B cell (primary cell): Measurements from ENCODE around the gene HACD4. TPM values are rescaled to one million over a fixed set of nuclear protein-coding genes. Genes with fewer than 3 reads are reported as not detected.

ENCODE experiments used
- ATAC-seq: fragments of 200-7000 bp; cut with Tn5 transposase; one replicate; pipeline ENCODE4 v1.10.0; 2021; ENCODE audit warnings: low read depth, mild to moderate bottlenecking, moderate number of reproducible peaks, moderate library complexity
- CTCF ChIA-PET: fragments of 350-600 bp; sonication (Branson Sonifier 250); formaldehyde crosslinking; loops from one replicate; lab custom pipeline; 2021; ENCODE audit warnings: antibody characterized with exemption, inconsistent platforms; lab: Charles Lee
- POLR2A ChIA-PET: fragments of 350-600 bp; sonication (Branson Sonifier 250); formaldehyde crosslinking; loops from one replicate; lab custom pipeline; 2021; ENCODE audit warnings: antibody characterized with exemption; lab: Charles Lee
- DNase-seq: peaks from one replicate; pipeline ENCODE4 v3.0.0; 2013
- H2AFZ ChIP-seq: 2 replicates; pipeline ENCODE4 v1.6.1; 2012; ENCODE audit warnings: mild to moderate bottlenecking, low read depth, low read length; ENCODE audit not compliant: insufficient read depth, poor library complexity, severe bottlenecking
- H3K27ac ChIP-seq, 2 donors: 1 replicate in 1 of 2; 2 replicates in 1 of 2; pipeline ENCODE4 v1.5.1; 2012 to 2013; ENCODE audit warnings: low read length in 2 of 2, mild to moderate bottlenecking in 2 of 2, moderate library complexity in 1 of 2
- H3K27me3 ChIP-seq, 4 experiments: fragments of 200-600 bp in 1 of 4; sonication (generic) in 1 of 4; replicated peaks in 1 of 4; 1 replicate in 2 of 4; 2 replicates in 2 of 4; pipeline versions ENCODE4 v1.6.1 to v1.7.0; 2013 to 2016; ENCODE audit warnings: low read length in 3 of 4, mild to moderate bottlenecking in 2 of 4, mixed read lengths in 1 of 4, moderate library complexity in 1 of 4; ENCODE audit not compliant: insufficient read depth in 4 of 4, control insufficient read depth in 3 of 4; ENCODE audit errors: control extremely low read depth in 1 of 4
- H3K36me3 ChIP-seq, 2 experiments: replicated peaks in 1 of 2; 1 replicate in 1 of 2; 2 replicates in 1 of 2; pipeline versions ENCODE4 v1.6.1 to v1.7.1; 2013; ENCODE audit warnings: low read length in 1 of 2; ENCODE audit not compliant: insufficient read depth in 2 of 2, control insufficient read depth in 1 of 2; ENCODE audit errors: control extremely low read depth in 1 of 2, extremely low read depth in 1 of 2
- H3K4me1 ChIP-seq, 2 donors: fragments of 200-600 bp in 1 of 2; sonication (generic) in 1 of 2; 1 replicate in 1 of 2; 2 replicates in 1 of 2; pipeline versions ENCODE4 v1.5.1 to v1.6.1; 2013 to 2017; ENCODE audit warnings: low read length in 2 of 2; ENCODE audit not compliant: control insufficient read depth in 2 of 2, insufficient read depth in 2 of 2
- H3K4me2 ChIP-seq: replicated peaks from 2 replicates; pipeline ENCODE3; 2012; ENCODE audit warnings: mild to moderate bottlenecking, low read depth, low read length; ENCODE audit not compliant: poor library complexity, severe bottlenecking
- H3K4me3 ChIP-seq, 5 experiments: fragments of 200-600 bp in 1 of 5; sonication (generic) in 1 of 5; 1 replicate in 3 of 5; 2 replicates in 2 of 5; pipeline versions ENCODE4 v1.5.1 to v1.7.0; 2011 to 2016; ENCODE audit warnings: low read length in 4 of 5, mild to moderate bottlenecking in 4 of 5, low read depth in 2 of 5, control low read depth in 1 of 5, moderate library complexity in 1 of 5; ENCODE audit not compliant: insufficient read depth in 1 of 5; ENCODE audit errors: control extremely low read depth in 1 of 5, extremely low read depth in 1 of 5
- H3K79me2 ChIP-seq: fragments of 200-600 bp; sonication (generic); one replicate; pipeline ENCODE4 v1.6.0; 2016; ENCODE audit warnings: low read length; ENCODE audit not compliant: control insufficient read depth, insufficient read depth
- H3K9ac ChIP-seq: fragments of 200-600 bp; sonication (generic); 2 replicates; pipeline ENCODE4 v1.6.1; 2017; ENCODE audit warnings: mild to moderate bottlenecking, low read length, moderate library complexity
- H3K9me3 ChIP-seq, 3 donors: one replicate each; pipeline versions ENCODE4 v1.6.1 to v1.7.1; 2013; ENCODE audit warnings: low read length in 2 of 3; ENCODE audit not compliant: control insufficient read depth in 2 of 3, insufficient read depth in 1 of 3; ENCODE audit errors: control extremely low read depth in 1 of 3
- H4K20me1 ChIP-seq: 2 replicates; pipeline ENCODE4 v1.6.0; 2012; ENCODE audit warnings: mild to moderate bottlenecking, low read length; ENCODE audit not compliant: insufficient read depth, control insufficient read depth, poor library complexity, severe bottlenecking
- H3K27ac Mint-ChIP-seq: one replicate; pipeline ENCODE4 v1.8.0; 2021; ENCODE audit warnings: mixed read lengths
- H3K27me3 Mint-ChIP-seq: one replicate; pipeline ENCODE4 v1.8.0; 2021; ENCODE audit warnings: mixed read lengths
- H3K4me1 Mint-ChIP-seq: one replicate; pipeline ENCODE4 v1.8.0; 2021; ENCODE audit warnings: mixed read lengths
- H3K4me3 Mint-ChIP-seq: one replicate; pipeline ENCODE4 v1.8.0; 2021; ENCODE audit warnings: mixed read lengths
- H3K9me3 Mint-ChIP-seq: one replicate; pipeline ENCODE4 v1.8.0; 2022; ENCODE audit warnings: mixed read lengths; ENCODE audit not compliant: insufficient read depth
- EZH2 ChIP-seq: IDR thresholded peaks from 2 replicates; pipeline ENCODE4 v1.6.1; 2012; ENCODE audit warnings: borderline replicate concordance, low read depth, mild to moderate bottlenecking, moderate library complexity, low read length; ENCODE audit not compliant: insufficient read depth, poor library complexity, severe bottlenecking
- WGBS: methylation state at CpG from one replicate; pipeline ENCODE4 v1.1.5; 2013; ENCODE audit warnings: missing lambda C conversion rate; ENCODE audit not compliant: insufficient coverage; 5-methylcytosine and 5-hydroxymethylcytosine counted together
- intact Hi-C: fragments of 100-400 bp; cut with micrococcal nuclease; formaldehyde crosslinking; loops from one replicate; pipeline ENCODE4 v1.10.0; 2022
- polyA plus RNA-seq: library from polyadenylated mRNA; depleted of rRNA; stranded (reverse); fragments of >200 nt; gene quantifications from 2 replicates; pipeline ENCODE4 v1.2.3, GENCODE V29; 2012
- total RNA-seq, 2 donors: library from RNA; stranded (reverse); fragments of 120-200 nt in 1 of 2; gene quantifications; 1 replicate in 1 of 2; 2 replicates in 1 of 2; pipeline versions ENCODE4 v1.2.3 to v1.2.4, GENCODE V29; 2013 to 2022
- TF ChIP-seq, protein P1 (sequence below): fragments of 200-600 bp; IDR thresholded peaks from one replicate; pipeline ENCODE4 v1.8.0; 2022; ENCODE audit warnings: antibody characterized with exemption, mild to moderate bottlenecking

The HACD4 gene
- total and polyA plus RNA-seq, 2 donors (not counting 1 experiment from before 2014, with no cell fraction given), result 3.9 to 4.5 TPM

DNA sequence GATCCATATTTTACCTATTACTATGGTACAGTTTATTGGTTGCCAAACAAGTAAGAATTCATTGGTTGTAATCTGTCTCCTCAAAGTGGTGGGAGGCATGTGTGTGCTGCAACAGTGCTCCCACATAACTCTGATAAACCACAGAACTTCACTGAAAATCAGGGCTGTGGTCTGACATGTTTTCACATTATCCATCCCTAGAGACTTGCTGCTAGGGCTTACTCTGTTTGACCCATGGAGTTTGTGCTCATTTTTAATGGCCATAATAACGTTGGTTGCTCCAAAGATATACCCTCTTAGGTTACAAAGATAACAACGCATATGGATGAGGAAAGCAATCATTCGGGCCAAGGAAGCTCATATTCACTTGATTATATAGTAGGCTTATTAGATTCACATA is 37.0 kb downstream of the HACD4 start:
- ChIA-PET POLR2A (no interaction called here), CTCF (no interaction called here)
- Mint-ChIP-seq H3K4me1 (peaks cover 31% of the 10 kb centered on the region), H3K27me3 (no peaks in the 10 kb centered on the region), H3K4me3 (no peak overlapping the region), H3K9me3 (no peaks in the 10 kb centered on the region), H3K27ac (no peak overlapping the region)
- H3K4me2 ChIP-seq, result no peak overlapping the region
- no peak overlapping the region for H3K9ac ChIP-seq
- no peaks in the 10 kb centered on the region for H4K20me1 ChIP-seq
- H2AFZ ChIP-seq, result no peak overlapping the region
- no peak overlapping the region for H3K27ac ChIP-seq
- WGBS, result no CpG with 5 or more reads among the region's 3 CpGs
- intact Hi-C loops, result no loop called here
- TF ChIP-seq EZH2, result no peak
- TF ChIP-seq, protein P1, sequence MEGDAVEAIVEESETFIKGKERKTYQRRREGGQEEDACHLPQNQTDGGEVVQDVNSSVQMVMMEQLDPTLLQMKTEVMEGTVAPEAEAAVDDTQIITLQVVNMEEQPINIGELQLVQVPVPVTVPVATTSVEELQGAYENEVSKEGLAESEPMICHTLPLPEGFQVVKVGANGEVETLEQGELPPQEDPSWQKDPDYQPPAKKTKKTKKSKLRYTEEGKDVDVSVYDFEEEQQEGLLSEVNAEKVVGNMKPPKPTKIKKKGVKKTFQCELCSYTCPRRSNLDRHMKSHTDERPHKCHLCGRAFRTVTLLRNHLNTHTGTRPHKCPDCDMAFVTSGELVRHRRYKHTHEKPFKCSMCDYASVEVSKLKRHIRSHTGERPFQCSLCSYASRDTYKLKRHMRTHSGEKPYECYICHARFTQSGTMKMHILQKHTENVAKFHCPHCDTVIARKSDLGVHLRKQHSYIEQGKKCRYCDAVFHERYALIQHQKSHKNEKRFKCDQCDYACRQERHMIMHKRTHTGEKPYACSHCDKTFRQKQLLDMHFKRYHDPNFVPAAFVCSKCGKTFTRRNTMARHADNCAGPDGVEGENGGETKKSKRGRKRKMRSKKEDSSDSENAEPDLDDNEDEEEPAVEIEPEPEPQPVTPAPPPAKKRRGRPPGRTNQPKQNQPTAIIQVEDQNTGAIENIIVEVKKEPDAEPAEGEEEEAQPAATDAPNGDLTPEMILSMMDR, result no peak
- DNase-seq (no peak), ATAC-seq (no peak)
- no peaks in the 10 kb centered on the region for H3K36me3 ChIP-seq
- no peaks in the 10 kb centered on the region for H3K27me3 ChIP-seq
- H3K4me1 ChIP-seq, result peaks cover 24 to 43% of the 10 kb centered on the region in 2 donors
- H3K9me3 ChIP-seq, result no peaks in the 10 kb centered on the region
- no peaks in the 10 kb centered on the region for H3K79me2 ChIP-seq
- H3K4me3 ChIP-seq, result no peak overlapping the region

DNA sequence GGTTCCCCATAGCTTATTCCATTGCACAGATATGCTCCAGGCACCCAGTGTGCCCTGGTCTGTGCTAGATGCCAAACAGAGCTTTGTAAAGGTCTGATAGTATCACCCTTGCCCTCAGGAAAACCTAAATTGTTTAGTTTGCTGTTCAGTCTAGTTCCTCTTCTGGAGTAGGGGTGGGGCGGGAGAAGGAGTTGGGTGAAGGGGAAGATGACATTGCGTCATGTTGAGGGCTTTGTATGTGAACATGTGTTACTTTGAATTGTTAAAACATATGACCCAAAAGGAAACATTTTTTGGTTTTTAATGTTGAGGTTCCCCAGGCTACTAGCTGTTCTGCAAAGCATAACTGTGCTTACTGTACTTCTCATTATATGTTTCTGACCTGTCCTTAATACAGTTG is 40.6 kb downstream of the HACD4 start:
- intact Hi-C loops, result no loop called here
- ATAC-seq, result no peak
- H3K4me3 ChIP-seq, result no peak overlapping the region
- no peak overlapping the region for H3K9ac ChIP-seq
- peaks cover 6 to 16% of the 10 kb centered on the region in 2 donors for H3K4me1 ChIP-seq
- no peak for DNase-seq
- TF ChIP-seq, protein P1, result no peak
- TF ChIP-seq EZH2, result no peak
- Mint-ChIP-seq H3K4me3 (no peak overlapping the region), H3K9me3 (no peaks in the 10 kb centered on the region), H3K4me1 (peaks cover 11% of the 10 kb centered on the region), H3K27ac (no peak overlapping the region), H3K27me3 (no peaks in the 10 kb centered on the region)
- H3K4me2 ChIP-seq, result no peak overlapping the region
- H4K20me1 ChIP-seq, result no peaks in the 10 kb centered on the region
- ChIA-PET CTCF (no interaction called here), POLR2A (no interaction called here)
- no peak overlapping the region for H3K27ac ChIP-seq
- no peaks in the 10 kb centered on the region for H3K36me3 ChIP-seq
- H3K9me3 ChIP-seq, result no peaks in the 10 kb centered on the region
- no peak overlapping the region for H2AFZ ChIP-seq
- no peaks in the 10 kb centered on the region for H3K27me3 ChIP-seq
- H3K79me2 ChIP-seq, result no peaks in the 10 kb centered on the region
- 70% methylated on average over 2 of the region's 2 CpGs for WGBS
